IPS DF 4.7 (cell line): ENCODE measurements around the gene CCDC43.
"Not testable (repeated sequence)": the region's sequence is repeated elsewhere in the genome, so short reads cannot be mapped to it uniquely, and the experiment has no call there.

Experiments used
- DNase-seq: peaks from one replicate; pipeline ENCODE4 v3.0.0-alpha.2; 2013; ENCODE audit warnings: low spot score; ENCODE audit errors: extremely low read depth

CCDC43 gene

GRCh38 chr17:44689477-44690217 is at the start of gene CCDC43:
TSS of gene CCDC43 (minus strand) at chr17:44689776. CDS start at chr17:44689753, 23 bp downstream.
- DNase-seq, result no peak

DNA sequence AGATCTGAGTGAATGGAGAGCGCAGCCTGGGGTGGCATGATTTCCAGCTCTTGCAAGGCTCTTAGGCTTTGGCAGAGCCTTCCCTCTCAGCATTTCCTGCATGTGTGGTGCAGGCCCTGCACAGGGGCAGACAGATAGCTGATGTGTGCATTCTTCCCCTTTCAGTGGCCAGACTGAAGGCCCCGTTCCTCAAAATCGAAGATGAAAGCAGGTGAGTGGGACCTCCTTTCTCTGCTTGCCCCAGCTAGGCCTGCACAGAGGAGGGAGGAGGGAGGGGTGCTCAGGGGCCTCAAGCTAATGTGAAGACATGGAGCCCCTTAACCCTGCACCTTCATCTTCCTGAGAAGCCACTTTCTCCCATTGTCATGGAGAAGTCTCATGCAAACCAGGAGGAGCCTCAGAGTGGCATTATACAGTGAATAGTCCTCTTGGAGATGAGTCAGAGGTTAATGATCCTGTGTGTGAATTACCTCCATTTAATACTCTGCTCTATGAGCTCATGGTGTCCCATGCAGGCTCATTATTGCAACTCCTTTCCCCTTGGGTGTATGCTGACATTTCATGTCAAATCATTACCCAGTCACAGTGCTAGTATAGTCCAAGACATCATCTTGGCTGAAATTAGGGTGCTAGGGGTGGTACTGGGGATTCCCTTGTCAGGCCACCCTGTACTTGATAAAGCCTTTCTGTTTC is 48.8 kb upstream of the CCDC43 start:
- DNase-seq, result no peak

DNA sequence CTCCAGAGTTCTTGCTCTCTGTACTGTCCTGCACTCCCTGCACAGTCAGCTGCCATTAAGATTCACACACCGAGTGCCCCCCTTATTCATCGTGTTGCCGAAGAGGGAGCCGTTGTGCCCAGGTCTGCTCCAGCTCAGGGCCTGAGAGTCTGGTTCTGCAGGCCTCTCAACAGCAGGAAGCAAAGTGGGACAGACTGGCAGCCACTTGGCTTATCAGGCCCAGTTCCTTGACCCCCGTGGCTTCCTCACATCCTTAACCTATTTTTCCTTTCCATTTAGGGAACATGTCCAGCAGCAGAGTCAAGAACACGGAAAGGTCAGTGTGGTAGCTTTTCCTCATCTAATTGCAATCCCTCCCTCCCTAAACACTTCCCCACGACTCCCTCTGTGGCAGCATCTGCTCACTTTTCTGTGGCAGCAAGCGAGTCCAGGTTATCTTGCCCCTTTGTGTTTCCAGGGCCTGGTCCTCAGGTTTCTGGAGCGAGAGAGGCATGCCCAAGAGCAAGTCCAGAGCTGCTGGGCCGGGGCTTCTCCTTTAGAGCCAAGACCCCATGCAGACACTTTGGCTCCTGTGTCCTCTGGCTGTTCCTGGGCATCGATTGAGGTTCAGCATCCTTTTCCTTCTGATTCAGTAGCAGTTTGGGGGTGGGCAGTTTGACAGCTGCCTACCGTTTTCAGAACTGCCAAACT is 47.1 kb upstream of the CCDC43 start:
- no peak for DNase-seq

DNA sequence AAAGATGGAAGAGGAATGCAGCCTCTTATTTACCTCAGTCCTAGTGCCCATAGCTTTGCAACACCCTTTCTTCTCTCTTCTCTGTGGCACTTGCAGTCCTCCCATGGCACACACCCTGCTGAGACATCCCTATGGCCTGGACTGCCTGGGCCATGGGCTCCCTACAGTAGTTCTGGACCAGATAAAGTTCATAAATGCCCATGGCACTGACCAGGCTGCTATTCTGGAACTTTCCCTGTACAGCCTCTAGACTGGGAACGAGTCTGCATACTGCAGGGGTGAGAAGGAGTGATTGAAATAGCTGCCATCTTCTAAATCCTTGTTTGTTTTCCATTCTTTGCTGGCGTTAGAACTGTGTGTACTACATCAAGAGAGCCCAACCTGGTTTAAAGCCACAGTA is 44.7 kb upstream of the CCDC43 start:
- no peak for DNase-seq

- peak; percentile 16 for DNase-seq
These were observed 44.2 kb upstream of the CCDC43 start for GRCh38 chr17:44733753-44734152.

DNA sequence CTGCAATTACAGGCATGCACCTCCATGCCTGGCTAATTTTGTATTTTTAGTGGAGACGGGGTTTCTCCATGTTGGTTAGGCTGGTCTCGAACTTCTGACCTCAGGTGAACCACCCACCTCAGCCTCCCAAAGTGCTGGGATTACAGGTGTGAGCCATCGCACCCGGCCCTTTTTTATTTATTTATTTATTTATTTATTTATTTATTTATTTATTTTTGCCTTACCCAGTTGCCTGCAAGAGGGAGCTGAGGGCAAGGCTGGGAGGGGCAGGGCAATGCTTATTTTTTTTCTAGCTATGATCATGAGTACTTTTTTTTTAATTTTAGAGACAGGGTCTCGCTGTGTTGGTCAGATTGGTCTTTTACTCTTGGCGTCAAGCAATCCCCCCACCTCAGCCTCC is 36.5 kb upstream of the CCDC43 start:
- not testable (repeated sequence) for DNase-seq

DNA sequence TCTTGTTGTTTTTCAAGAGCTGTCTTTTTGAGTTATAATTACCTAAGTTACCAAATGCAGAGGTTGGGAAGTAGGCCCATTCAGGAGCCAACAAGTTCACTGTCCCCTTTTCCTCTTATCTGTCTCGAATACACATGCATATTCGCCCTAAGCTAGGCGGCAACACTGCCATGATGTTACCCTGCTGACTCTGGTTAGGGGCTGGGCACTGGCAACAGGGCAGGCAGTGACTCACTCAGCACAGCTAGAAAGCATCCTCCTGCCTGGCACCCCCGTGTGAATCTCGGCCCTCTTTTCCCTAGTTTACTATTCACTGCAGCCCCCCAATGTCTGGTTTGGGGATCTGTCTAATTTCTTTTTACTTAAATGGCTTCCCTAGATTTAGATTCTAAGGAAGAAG is 32.7 kb upstream of the CCDC43 start:
- DNase-seq, result no peak

DNA sequence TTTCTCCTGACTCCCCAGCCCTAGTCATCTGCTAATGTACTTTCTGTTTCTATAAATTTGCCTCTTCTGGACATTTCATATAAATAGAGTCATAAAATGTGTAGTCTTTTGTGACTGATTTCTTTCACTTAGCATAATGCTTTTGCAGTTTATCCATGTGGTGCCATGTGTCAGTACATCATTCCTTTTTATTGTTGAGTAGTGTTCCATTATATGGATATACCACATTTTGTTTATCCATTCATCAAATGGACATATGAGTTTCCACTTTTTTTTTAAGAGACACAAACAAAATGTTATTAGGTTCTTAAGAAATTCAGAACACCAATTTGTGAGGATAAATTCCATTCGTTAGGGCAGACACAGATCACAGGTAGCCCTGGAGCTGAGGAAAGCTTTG is 29.9 kb upstream of the CCDC43 start:
- DNase-seq, result no peak

DNA sequence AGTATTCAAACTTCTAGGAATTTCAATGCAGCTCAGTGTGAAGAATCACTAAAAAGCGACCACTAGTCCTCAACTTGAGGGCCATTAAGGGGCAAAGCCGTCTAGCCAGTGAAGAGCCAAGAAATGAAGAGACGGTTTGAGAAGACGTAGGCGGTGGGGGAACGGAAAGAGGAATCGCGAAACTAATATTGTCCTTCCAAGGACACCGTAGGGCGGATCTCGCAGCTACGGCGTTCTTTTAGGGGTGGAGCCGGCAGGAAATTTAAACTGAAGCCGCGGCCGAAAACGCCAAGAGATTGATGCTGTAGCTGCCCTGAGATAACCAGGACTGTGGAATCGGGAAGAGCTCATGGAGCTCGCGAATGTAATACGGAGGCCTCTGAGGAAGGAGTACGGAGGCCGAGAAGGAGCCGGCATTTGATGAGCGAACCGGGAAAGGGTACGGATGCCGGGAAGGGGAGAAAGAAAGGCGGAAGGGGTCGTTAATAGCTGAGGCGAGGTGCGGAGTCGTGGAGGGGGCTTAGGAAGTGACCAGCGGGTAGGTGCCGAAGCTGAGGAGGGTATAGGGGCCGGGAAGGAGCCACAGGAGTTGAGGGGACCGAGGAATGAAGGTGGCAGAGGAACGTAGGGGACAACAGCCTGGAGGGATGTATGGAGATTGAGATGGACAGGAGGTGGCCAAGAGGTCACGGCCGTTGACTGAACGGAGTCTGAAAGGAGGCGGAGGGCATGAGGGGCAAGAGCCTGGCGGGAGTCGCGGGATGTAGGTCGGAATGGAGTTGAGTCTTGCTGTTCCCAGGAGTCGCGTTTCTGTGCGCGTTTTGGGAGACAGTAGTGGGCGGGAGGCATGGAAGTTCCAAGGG is 19.1 kb upstream of the CCDC43 start, which contains the start of gene DBF4B:
TSS of gene DBF4B (plus strand) at position 265 of the 863 bp plus-strand sequence. CDS start at position 421, 156 bp downstream.
- peak; percentile 89 for DNase-seq

GRCh38 chr17:44707755-44708400 is 18.3 kb upstream of the CCDC43 start:
- no peak for DNase-seq

GRCh38 chr17:44700288-44700687 is 10.7 kb upstream of the CCDC43 start:
- not testable (repeated sequence) for DNase-seq

GRCh38 chr17:44693609-44694008 is 4.0 kb upstream of the CCDC43 start:
- no peak for DNase-seq

GRCh38 chr17:44690746-44691306 is 1.2 kb upstream of the CCDC43 start:
- not testable (repeated sequence) for DNase-seq

GRCh38 chr17:44688675-44689476 is 700 bp downstream of the CCDC43 start:
- no peak for DNase-seq

GRCh38 chr17:44688200-44688599 is 1.4 kb downstream of the CCDC43 start:
- no peak for DNase-seq

DNA sequence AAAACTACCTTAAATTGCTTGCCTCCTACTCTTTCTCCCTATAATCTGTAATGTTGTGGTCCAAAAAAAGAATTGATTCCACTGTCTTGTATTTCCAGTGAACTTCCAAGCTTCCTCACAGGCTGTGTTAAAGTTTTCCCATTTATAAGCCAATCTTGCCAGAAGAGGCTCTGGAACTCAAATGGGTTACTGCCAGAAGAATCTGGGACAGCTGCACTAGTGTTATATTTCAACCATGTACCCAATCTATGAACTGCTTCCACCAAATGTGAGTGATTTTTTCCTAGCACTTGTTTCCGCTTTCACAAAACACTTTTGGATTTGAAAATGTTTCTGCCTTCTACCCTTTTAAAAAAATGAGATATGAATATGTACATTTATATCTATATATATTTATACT is 1.8 kb downstream of the CCDC43 start:
- no peak for DNase-seq

- DNase-seq, result not testable (repeated sequence)
These were observed 6.3 kb downstream of the CCDC43 start for GRCh38 chr17:44683303-44683702.

- DNase-seq, result no peak
These were observed 12.4 kb downstream of the CCDC43 start for GRCh38 chr17:44677136-44677535.

DNA sequence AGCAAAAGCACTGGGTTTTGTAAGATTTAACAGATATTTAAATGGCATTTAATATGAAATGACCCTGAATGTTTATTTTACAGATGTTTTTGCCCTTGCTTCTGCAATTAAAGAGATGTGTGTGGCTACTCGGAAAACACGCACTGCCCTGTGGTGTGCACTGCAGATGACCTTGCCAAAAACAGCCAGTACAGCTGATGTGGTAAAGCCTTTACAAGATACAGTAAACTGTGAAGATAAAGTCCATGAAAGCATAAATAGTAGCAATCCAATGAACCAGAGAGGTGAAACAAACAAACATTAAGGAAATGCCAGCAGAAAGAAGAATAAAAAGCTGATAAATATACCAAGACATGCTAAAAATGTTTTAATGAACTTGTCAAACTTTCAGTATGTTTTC is 15.7 kb downstream of the CCDC43 start:
- DNase-seq, result no peak
